RCC 7860 (cell line): Measurements from ENCODE around the gene RGS7BP.

ENCODE experiments used
- DNase-seq: peaks from one replicate; pipeline ENCODE4 v3.0.0-alpha.2; 2015; ENCODE audit warnings: low spot score
- FAIRE-seq: peaks from 2 replicates; lab custom pipeline; 2012; peaks lifted over from hg19 to GRCh38; lab: Jason Lieb, UNC

RGS7BP gene

DNA sequence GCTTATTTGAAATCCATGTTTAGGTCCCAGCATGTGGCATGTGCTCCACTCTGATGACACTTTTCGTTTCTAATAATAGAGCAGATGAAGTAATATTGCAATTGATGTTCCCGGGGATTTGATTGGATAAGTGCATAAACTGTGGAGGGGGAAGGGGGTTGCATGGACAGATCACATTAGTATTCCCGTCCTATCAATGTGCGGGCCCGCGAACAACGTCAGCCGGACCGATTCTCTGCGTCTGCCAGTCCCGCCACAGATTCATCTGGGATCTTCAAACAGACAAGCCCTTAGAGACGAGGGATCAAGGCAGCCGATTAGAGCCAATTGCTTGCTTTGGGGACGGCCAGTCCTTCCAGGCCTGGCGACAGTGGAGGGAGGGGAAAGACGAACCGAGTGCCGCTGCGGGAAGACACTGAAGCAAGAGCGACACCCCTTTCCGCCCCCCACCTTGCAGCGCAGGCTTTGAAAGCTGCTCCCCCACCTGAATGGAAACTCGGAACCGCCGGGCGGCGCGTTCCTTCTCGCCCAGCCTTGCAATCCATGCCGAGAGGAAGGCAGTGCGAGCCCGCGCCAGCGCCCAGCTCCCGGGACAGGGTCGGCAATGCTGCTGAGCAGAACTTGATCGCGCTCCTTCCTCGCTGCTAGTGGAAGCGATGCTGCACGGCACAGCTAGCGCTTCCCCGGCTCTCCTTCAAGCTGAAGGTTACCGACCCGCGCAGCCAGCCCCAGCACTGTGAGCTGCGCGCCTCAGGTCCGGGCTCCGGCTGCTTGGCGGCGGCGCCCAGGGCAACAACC lies at the start of gene RGS7BP:
Gene RGS7BP, plus strand, starts transcription at position 247 of the 798 bp plus-strand sequence. CDS start 610 bp downstream, outside the sequence.
- FAIRE-seq: no peak

DNA sequence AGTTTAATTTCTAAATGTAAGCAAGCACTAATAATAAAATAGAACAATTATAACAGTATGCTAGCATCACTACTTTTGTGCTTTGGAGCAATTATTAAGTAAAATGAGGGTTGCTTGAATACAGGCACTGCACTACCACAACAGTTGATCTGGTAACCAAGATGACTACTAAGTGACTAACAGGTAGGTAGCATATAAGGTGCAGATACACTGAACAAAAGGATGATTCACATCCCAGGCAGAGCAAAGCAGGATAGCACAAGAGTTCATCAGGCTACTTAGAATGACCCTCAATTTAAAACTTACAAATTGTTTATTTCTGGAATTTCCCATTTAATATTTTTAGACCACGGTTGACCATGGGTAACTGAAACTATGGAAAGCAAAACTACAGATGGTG lies 48.0 kb upstream of the RGS7BP start:
- FAIRE-seq (no peak), DNase-seq (no peak)

More for the DNA sequence above, at the start of gene RGS7BP:
- no peak for DNase-seq

DNA sequence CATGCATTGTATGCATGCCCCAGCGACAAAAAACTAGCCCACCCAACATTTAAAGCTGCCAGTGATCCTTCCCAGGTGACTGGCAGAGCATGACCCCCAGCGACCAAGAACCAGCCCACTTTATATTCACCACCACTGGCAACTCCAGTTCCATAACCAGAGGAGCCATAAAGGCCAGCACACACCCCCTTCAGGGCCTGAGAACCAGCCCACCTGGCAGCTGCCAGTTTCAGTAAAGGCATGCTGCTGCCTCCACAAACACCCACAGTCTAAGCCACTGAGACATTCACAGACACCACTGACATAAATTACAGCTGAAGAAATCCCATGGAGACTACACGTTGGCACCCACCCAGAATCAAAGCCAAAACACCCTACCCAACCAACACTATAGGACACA lies 46.9 kb upstream of the RGS7BP start:
- FAIRE-seq (no peak), DNase-seq (no peak)

DNA sequence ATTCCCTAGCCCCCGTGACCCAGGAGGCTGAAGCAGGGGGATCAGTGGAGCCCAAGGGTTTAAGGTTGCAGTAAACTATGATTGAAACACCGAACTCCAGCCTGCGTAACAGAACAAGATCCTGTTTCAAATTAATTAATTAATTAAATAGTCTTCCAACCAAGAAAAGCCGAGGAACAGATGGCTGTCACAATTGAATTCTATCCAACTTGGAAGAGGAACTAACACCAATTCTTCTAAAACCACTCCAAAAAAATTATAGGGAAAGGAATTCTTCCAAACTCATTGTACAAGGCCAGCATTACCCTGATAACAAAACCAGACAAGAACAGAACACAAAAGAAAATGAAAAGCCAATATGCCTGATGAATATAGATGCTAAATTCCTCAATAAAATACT lies 43.4 kb upstream of the RGS7BP start:
- DNase-seq: no peak
- FAIRE-seq: no peak

DNA sequence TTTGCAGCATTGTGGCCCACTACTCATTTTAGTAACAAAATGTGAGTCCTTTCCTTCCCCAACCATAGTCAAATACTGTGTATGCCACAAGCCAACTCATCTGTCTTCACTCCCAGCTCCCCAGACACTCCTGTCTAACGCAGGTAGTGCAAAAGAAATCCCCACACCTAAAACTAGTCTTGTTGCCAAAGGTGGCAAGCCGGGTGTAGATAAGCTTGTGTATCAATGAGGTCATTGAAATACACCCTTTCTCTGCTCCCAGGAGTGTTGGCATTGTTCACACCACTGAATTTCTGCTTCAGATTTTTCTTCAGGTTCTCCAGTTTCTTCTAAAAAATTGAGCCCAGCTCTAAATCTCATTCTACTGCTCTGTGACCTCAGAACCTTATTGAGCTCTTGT lies 19.7 kb upstream of the RGS7BP start:
- DNase-seq (no peak), FAIRE-seq (no peak)

DNA sequence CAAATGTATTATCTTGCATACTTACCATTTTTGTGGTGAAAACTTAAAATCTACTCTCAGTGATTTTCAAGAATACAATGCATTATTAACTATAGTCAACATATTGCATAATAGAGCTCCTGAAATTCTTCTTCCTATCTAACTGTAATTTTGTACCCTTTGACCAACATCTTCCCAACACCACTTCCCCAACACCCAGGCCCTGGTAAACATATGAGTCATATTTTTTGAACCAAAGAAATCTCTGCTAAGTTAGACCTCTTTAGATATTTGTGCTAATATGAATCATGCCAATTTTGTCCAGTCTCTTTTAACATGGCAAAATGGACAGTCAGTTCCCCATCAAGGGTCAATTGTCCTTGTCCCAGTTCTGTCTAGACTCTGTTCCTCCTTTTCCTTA lies 18.5 kb upstream of the RGS7BP start:
- no peak for DNase-seq
- no peak for FAIRE-seq

DNA sequence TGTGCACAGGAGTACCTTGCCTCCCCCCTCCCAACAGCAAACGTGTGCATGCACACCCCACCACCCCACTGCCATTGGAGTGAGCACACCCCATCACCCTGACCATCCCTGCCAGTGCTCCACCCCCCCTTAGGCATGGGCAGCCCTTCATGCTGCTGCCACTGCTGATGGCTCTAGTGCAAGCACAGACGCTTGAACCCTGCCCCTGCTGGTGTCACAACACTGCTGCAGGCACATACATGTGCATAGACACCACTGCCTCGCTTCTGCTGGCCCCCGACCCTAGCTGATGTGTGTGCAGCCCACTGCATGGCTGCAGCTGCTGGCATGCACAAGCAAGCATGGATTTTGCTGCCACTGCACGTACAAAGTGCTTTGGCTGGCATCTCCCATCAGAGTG lies 16.0 kb upstream of the RGS7BP start:
- DNase-seq: no peak
- FAIRE-seq: no peak

DNA sequence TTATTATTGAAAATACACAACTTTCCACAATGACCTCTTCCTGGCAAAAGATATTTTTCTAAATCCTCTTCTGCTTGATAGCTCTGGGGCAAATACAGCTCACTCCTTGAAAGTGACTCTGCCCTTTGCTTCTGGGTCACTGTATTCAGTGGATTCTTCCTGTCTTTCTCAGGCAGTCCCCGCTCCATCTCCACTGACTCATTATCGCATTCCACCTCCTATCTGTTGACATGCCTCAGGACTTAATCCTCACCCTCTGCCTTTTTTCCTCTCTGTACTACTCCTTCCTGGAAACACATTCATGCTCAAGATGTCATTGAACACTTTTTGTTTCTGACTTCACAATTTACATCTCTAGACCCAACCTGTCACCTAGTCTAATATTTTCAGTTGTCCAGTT lies 8.4 kb upstream of the RGS7BP start:
- DNase-seq (no peak), FAIRE-seq (no peak)

DNA sequence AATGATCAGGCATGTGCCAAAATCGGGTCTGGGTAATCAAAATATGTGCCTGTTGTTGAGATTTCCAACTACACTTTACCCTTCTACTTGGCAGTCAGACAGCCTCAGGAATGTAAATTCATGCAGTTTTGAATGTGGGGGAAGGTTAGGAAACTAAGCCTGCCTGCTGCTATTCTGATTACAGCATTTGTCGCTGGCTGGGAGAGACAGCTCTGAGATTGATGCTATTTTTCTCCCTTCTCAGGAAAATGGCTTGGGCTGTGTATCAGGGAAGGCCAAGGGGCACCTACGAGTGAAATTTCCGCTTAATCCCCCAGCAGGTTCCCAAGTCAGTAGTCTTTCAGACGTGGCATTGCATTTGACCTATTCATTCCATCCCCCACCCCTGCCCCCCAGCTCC lies 3.6 kb upstream of the RGS7BP start:
- DNase-seq (no peak), FAIRE-seq (no peak)

DNA sequence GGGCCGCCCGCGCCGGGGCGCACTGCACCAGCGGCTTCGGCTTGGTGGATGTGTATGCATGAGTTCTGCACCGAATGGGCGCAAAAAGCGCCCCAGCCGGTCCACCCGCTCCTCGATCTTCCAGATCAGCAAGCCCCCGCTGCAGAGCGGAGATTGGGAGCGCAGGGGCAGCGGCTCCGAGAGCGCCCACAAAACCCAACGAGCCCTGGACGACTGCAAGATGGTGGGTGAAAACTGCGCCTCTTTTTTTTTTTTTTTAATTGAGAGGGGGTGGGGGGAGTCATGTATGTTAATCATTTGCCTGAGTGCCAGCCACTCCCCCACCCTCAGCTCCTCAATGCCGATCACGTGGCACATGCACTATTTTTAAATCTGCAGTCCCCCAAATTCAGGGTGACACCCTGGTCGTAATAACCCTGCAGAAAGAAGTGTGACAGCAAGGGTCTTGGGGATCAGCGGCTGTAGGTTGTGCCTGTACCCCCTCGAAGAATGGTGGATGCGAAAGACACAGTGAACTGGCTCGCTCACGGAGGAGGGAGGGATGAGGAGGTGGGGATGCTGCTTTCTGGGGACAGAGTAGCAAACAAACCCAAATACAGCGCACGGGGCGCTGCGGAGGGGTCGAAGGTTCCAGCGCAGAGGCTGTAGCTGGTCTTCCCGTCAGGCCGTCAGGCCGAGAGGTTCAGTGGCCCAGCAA lies 900 bp downstream of the RGS7BP start:
- no peak for DNase-seq
- FAIRE-seq: no peak

DNA sequence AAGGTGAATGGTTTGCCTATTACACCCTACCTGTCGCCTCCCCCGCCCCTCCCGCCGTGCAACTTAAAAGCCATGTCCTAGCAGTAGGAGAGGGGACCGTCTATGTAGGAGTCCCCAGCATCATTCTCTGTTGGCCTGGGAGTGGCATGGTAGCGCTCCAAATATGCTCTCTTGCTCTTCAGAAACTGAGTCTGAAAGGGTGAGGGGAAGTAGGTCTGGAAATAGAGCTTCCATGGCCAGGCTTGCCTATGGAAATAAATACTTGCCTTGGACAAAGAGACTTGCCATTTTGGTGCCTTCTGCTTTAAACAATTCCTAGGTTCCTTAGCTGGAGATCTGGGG lies 1.4 kb downstream of the RGS7BP start:
- no peak for DNase-seq
- no peak for FAIRE-seq

DNA sequence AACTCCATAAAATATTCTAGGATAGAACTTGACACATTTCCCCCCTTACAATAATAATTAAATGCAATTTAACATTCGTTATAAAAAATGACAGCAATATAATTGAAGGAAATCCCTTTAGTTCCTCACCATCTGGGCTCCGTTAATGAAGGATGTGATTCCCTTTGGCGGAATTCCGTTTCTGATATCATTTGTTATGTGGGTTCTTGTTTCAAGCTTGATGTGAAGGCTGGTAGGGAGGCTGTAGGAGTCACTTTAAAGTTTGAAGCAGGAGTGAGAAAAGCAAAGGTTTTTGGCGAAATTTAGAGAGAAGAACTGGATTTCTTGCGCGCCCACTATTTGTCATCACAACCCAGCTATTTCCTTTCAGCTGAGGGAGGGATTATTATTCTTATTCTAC lies 4.0 kb downstream of the RGS7BP start:
- FAIRE-seq (no peak), DNase-seq (no peak)

DNA sequence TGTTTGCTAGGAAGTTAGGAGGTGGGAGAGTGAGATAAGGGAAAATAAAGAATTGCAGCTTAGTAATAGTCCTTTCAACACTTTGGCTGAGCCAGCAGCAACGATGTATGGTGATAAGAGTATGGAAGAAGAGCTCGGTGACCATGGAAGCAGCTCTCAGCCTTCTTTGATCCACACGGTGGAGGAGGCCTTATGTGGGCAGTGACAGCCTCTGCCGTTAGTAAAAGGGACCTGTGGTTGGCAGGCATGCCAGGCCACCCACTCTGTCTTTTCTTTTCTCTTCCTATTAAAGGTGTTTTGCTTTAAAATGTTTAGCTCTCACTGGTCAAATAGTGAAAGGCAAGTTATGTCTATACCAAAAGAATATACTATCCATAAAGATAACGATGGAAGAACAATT lies 7.7 kb downstream of the RGS7BP start:
- no peak for FAIRE-seq
- DNase-seq: no peak

DNA sequence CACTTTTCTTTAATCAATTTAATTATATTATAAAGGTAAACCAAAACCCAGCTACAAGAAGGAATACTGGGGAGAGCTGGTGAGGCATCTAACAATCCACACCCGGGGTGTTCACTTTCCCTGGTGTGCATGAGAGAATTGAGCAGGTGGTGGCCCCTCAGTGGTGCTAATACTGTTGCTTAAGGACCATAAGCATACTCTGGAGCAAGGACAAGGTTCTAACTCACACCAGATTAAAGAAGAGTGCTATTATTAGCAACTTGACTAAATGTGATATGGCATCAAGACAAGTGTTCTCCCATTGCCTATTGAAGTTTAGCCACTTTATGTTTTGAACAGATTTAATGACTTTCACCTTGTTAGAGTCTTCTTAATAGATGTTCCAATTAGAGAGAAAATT lies 8.8 kb downstream of the RGS7BP start:
- no peak for FAIRE-seq
- DNase-seq: no peak

DNA sequence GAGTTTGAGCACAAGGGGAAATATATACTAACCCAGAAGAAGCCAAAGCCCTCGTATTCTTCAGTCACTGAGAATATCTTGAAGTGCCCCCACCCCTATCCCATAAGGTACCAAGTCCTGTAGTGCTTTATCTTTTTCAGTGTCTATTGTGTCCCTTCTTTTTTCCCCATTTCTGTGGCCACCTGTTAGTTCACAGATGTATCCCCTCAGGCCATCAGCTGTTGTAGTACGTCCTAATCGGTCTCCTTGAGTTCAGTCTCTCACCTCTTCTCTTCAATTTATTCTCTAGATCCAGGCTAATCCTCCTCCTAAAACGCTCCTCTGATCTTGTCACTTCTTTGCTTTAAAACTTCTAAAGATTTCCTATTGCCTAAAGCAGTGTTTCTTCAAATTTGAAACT lies 10.4 kb downstream of the RGS7BP start:
- DNase-seq: no peak
- no peak for FAIRE-seq

DNA sequence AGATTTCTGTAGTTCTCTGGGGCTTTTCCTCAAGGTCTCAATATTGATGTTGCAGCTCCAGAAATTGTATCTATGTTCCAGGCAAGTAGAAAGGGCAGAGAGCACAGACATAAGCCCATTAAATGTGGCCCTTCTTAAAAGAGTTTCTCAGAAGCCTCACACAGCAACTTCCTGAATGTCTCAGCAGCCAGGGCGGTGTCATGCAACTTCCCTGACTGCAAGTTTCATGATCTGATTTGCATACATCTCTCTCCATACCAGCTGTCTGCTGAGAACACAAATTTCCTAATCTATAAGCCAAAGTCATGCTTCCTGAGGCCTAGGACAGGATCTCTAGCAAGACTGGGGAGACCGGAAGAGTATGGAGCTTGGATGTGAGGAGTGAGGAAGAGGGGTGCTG lies 13.0 kb downstream of the RGS7BP start:
- no peak for DNase-seq
- FAIRE-seq: no peak

DNA sequence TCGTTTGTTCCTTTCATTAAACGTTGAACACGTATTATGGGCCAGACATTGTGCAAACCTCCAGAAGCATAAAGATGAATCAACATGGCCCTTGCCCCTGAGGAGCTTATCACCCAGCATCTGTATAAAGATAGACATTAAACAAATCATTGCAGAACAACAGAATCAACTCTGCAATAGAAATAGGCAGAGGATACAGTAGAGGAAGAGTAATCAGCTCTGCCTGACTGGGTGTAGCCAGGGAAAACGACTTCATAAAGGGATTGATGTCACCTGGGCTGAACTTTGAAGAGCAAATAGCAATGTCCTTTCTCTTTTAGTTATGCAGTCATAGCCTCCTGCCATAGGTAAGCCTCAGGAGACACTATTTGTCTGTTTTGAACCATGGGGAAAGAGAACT lies 13.4 kb downstream of the RGS7BP start:
- FAIRE-seq (no peak), DNase-seq (no peak)

DNA sequence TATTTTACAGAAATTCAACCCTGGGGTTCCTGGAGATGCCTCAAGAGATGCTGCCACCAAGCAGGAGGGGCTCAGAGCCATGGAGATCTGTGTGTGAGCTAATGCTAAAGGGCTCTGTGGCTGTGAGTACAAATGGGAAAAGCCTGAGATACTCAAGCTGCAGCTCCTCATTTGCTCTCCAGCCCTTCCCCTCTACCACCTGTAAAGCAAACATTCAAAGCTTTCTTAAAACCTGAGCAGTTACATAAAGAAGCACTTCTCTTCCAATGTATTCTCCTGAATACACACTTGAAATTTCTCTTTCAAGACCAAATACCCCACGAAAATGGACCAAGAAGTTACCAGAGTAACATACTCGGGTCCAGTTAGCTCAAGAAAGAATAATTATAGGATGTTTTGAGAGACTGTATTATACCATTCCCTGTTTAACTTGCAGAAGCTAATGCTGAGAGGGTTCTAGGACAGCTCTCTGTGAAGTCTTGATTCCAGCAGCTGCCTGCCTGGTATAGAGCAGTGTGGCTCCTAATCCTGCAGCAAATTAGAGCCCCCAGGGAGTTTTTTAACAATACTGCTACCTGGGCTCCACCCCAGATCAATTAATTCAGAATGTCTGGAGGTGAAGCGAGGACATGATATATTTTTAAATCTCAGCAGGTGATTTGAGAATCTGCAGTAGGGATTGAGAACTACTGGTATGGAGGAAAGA lies 21.1 kb downstream of the RGS7BP start:
- DNase-seq (no peak), FAIRE-seq (no peak)

DNA sequence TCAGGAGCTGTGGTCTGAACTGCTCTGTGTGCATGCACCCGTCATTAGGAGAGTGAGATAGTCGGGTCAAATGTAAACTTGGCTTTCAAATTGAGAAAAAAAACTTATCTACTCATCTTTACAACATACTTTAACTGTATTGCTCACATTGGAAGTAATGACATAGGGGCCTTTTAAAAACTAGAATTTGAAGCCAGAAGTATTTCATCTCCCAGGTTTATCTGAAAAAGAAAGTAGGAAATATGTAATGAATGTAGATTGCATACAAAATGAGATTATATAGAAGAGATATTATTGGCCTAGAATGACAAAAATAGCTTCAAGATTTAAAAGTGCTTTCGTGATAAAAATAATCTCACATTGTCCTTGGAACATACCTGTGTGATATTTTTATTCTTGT lies 24.3 kb downstream of the RGS7BP start:
- DNase-seq (no peak), FAIRE-seq (no peak)

DNA sequence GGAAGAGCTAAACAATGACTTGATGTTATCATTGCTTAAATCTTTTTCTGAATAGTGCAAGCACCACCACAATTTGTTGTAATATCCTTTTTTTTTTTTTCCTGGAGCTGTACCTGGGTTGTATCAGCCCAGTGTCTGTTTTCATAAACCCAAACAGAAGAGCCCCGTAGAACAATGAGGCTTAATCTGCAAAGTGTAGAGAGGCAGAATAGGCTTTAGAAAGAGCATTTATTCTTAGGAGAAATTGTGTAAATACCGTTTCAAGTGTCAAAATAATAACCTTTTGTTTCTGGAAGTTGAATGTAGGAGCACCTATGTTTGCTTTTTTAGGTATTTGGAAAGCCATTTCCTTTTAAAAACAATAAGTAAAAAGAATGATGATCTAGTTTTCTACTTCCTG lies 26.4 kb downstream of the RGS7BP start:
- no peak for DNase-seq
- FAIRE-seq: no peak

DNA sequence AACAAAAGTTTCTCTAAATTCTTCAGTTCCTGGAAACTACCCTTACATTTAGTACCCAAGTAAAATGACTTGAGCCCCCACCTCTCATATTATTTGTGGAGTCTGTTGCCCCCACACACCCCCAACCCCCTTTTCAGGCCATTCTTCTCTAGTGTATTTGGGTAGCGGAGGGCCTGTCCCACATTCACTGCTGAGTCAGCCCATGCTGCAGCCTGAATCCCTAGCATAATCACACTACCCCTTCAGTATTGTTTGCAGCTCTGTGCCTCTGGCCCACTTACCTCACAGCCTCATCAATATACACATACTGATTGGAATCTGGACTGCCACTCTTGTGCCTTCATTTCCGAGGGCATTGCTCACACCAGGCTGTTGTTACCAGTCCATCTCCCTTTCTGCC lies 26.8 kb downstream of the RGS7BP start:
- no peak for FAIRE-seq
- DNase-seq: no peak

DNA sequence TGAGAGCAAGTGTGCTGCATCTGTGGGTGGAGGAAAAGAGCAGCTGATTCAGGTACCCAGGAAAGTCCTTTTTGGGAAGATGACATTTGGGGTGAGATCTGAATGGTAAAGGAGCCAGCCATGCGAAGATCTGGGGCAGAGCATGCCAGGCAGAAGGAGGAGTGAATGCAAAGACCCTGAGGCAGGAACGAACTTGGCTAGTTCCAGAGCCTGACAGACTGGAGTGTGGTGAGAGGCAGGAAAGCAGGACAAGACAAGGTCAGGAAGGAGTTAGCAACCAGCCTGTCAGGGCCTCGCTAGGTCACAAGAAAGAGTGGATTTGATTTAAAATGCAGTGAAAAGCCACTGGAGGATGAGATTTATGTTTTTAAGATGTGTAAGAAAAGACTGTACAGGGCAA lies 28.2 kb downstream of the RGS7BP start:
- no peak for FAIRE-seq
- DNase-seq: no peak
